Measurements from ENCODE around the gene GCGR.

The GCGR gene

GRCh38 chr17:81803728-81804558 lies at the start of gene GCGR:
Gene GCGR, plus strand, starts transcription at chr17:81804150. Its CDS starts 4,869 bp downstream, at chr17:81809019.
- DNase-seq: no peak

GRCh38 chr17:81792675-81793615 lies 11.0 kb upstream of the GCGR start:
- no peak for DNase-seq

GRCh38 chr17:81794074-81794476 lies 9.9 kb upstream of the GCGR start:
- no peak for DNase-seq

- DNase-seq: peak; percentile 12
Observed at GRCh38 chr17:81794509-81794908, 9.4 kb upstream of the GCGR start.

GRCh38 chr17:81801327-81801726 lies 2.6 kb upstream of the GCGR start:
- DNase-seq: no peak

- DNase-seq: no peak
Observed at GRCh38 chr17:81802048-81802758, 1.7 kb upstream of the GCGR start.

GRCh38 chr17:81802856-81803643 lies 900 bp upstream of the GCGR start:
- DNase-seq: no peak

GRCh38 chr17:81804559-81805399 lies 829 bp downstream of the GCGR start:
- no peak for DNase-seq

GRCh38 chr17:81805707-81806460 lies 1.9 kb downstream of the GCGR start:
- DNase-seq: no peak

- no peak for DNase-seq
Observed at GRCh38 chr17:81806461-81807209, 2.7 kb downstream of the GCGR start.

- no peak for DNase-seq
Observed at GRCh38 chr17:81807210-81807719, 3.3 kb downstream of the GCGR start.

GRCh38 chr17:81807839-81808238 lies 3.9 kb downstream of the GCGR start:
- DNase-seq: no peak

- no peak for DNase-seq
Observed at GRCh38 chr17:81808778-81809555, 5.0 kb downstream of the GCGR start.

GRCh38 chr17:81809556-81809998 lies 5.6 kb downstream of the GCGR start:
- DNase-seq: no peak

GRCh38 chr17:81810476-81810875 lies 6.5 kb downstream of the GCGR start:
- no peak for DNase-seq

GRCh38 chr17:81810892-81811704 lies 7.1 kb downstream of the GCGR start:
- no peak for DNase-seq

GRCh38 chr17:81811705-81812570 lies 8.0 kb downstream of the GCGR start:
- DNase-seq: no peak
